Ishikawa (cell line): ENCODE data around the gene MUC4.

ENCODE experiments used
- CEBPB ChIP-seq: IDR thresholded peaks from 2 replicates; pipeline ENCODE4 v1.6.1; 2012
- CREB1 ChIP-seq: IDR thresholded peaks from 2 replicates; pipeline ENCODE4 v1.6.1; 2012; ENCODE audit warnings: low read depth
- EGR1 ChIP-seq: IDR thresholded peaks from 2 replicates; pipeline ENCODE4 v1.6.1; 2012
- EP300 ChIP-seq: IDR thresholded peaks from 2 replicates; pipeline ENCODE4 v1.6.1; 2012; ENCODE audit warnings: borderline replicate concordance
- FOXM1 ChIP-seq: IDR thresholded peaks from 2 replicates; pipeline ENCODE4 v1.6.1; 2012; ENCODE audit warnings: low read depth, borderline replicate concordance
- NFIC ChIP-seq: IDR thresholded peaks from 2 replicates; pipeline ENCODE4 v1.6.1; 2012
- RAD21 ChIP-seq: IDR thresholded peaks from 2 replicates; pipeline ENCODE4 v1.6.1; 2012; ENCODE audit warnings: low read depth
- TAF1 ChIP-seq: IDR thresholded peaks from 2 replicates; pipeline ENCODE4 v1.6.1; 2012; ENCODE audit warnings: low read depth, mild to moderate bottlenecking
- TCF12 ChIP-seq: IDR thresholded peaks from 2 replicates; pipeline ENCODE4 v1.6.1; 2012; ENCODE audit warnings: low read depth
- TEAD4 ChIP-seq: IDR thresholded peaks from 2 replicates; pipeline ENCODE4 v1.6.1; 2012
- USF1 ChIP-seq: IDR thresholded peaks from 2 replicates; pipeline ENCODE4 v1.6.1; 2012
- YY1 ChIP-seq: IDR thresholded peaks from 2 replicates; pipeline ENCODE4 v1.6.1; 2012; ENCODE audit warnings: low read depth
- ZBTB7A ChIP-seq: IDR thresholded peaks from 2 replicates; pipeline ENCODE4 v1.6.1; 2012; ENCODE audit warnings: low read depth

- TF ChIP-seq RAD21 = no peak
- TF ChIP-seq TAF1 = no peak
- no peak for TF ChIP-seq TEAD4
- no peak for TF ChIP-seq USF1
- no peak for TF ChIP-seq CREB1
- no peak for TF ChIP-seq YY1
- no peak for TF ChIP-seq EGR1
- no peak for TF ChIP-seq EP300
- TF ChIP-seq FOXM1 = no peak
- no peak for TF ChIP-seq CEBPB
- TF ChIP-seq ZBTB7A = no peak
- TF ChIP-seq TCF12 = no peak
- no peak for TF ChIP-seq NFIC
Observed at GRCh38 chr3:195834675-195835583, 23.2 kb upstream of the MUC4 start.
